ENCODE results near the gene FGF2. TPM values are rescaled to one million over a fixed set of nuclear protein-coding genes. Genes with fewer than 3 reads are reported as not detected.

The FGF2 gene
- total RNA-seq, 1 experiment from 2014 or later, result 3.8 TPM

DNA sequence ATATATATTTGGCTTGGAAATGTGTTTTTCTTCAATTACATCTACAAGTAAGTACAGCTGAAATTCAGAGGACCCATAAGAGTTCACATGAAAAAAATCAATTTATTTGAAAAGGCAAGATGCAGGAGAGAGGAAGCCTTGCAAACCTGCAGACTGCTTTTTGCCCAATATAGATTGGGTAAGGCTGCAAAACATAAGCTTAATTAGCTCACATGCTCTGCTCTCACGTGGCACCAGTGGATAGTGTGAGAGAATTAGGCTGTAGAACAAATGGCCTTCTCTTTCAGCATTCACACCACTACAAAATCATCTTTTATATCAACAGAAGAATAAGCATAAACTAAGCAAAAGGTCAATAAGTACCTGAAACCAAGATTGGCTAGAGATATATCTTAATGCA is 69.6 kb downstream of the FGF2 start:
- H3K36me3 ChIP-seq (ENCODE audit: control insufficient read depth in 1 of 2, insufficient read depth in 2 of 2, low read length in 2 of 2), result 0 out of 4 replicates have a peak, but pooled peaks cover 0 to 2% of the 10 kb centered on the region in 2 experiments
- RAD21 ChIA-PET (ENCODE audit: low non-redundant PET in 1 of 2, low total read pairs in 2 of 2, uncharacterized antibody in 2 of 2, unreplicated experiment in 2 of 2), result no interaction called here
- no peak overlapping the region for H3K9ac ChIP-seq (ENCODE audit: low read length)
- H3K4me2 ChIP-seq (ENCODE audit: low read length), result no peak overlapping the region
- DNase-seq (ENCODE audit: low read depth, low spot score) (no peak), ATAC-seq (no peak)
- no peak overlapping the region for H3K27ac ChIP-seq (ENCODE audit: low read depth, low read length)
- H3K27me3 ChIP-seq (ENCODE audit: insufficient read depth, low read length), result no peaks in the 10 kb centered on the region
- intact Hi-C loops (cut with micrococcal nuclease), result no loop called here
- H3K79me2 ChIP-seq (ENCODE audit: insufficient read depth, low read length), result no peaks in the 10 kb centered on the region
- H3K4me3 ChIP-seq (replicated peaks in 1 of 2; ENCODE audit: low read depth in 1 of 2, low read length in 2 of 2), result no peak overlapping the region
- CTCF ChIA-PET, result no interaction called here
- TF ChIP-seq POLR2AphosphoS5 (IDR thresholded peaks at IDR 0.05; ENCODE audit: low read depth, low read length) (no peak), CTCF (IDR thresholded peaks at IDR 0.05 in 2 of 3, conservative IDR thresholded peaks at IDR 0.05 in 1 of 3; ENCODE audit: borderline replicate concordance in 1 of 3, insufficient read depth in 1 of 3, low read depth in 2 of 3, low read length in 2 of 3) (no peak), EZH2 (IDR thresholded peaks at IDR 0.05) (no peak), CEBPB (IDR thresholded peaks at IDR 0.05; ENCODE audit: low read depth) (no peak), YY1 (IDR thresholded peaks at IDR 0.05; ENCODE audit: extremely low read depth, insufficient replicate concordance, low read depth, low read length) (no peak), TCF7L2 (IDR thresholded peaks at IDR 0.05; ENCODE audit: borderline replicate concordance, extremely low read depth, insufficient read depth, insufficient read length) (no peak), FOSL1 (IDR thresholded peaks at IDR 0.05; ENCODE audit: low read depth) (no peak), JUND (IDR thresholded peaks at IDR 0.05) (no peak), ZNF274 (IDR thresholded peaks at IDR 0.05; ENCODE audit: low read depth, low read length) (no peak), POLR2A (IDR thresholded peaks at IDR 0.05; ENCODE audit: borderline replicate concordance, extremely low read depth, insufficient read depth, insufficient read length) (no peak), RAD21 (IDR thresholded peaks at IDR 0.05; ENCODE audit: low read depth) (no peak), SRF (IDR thresholded peaks at IDR 0.05; ENCODE audit: low read depth) (no peak)
- TF ChIP-seq, protein P1, sequence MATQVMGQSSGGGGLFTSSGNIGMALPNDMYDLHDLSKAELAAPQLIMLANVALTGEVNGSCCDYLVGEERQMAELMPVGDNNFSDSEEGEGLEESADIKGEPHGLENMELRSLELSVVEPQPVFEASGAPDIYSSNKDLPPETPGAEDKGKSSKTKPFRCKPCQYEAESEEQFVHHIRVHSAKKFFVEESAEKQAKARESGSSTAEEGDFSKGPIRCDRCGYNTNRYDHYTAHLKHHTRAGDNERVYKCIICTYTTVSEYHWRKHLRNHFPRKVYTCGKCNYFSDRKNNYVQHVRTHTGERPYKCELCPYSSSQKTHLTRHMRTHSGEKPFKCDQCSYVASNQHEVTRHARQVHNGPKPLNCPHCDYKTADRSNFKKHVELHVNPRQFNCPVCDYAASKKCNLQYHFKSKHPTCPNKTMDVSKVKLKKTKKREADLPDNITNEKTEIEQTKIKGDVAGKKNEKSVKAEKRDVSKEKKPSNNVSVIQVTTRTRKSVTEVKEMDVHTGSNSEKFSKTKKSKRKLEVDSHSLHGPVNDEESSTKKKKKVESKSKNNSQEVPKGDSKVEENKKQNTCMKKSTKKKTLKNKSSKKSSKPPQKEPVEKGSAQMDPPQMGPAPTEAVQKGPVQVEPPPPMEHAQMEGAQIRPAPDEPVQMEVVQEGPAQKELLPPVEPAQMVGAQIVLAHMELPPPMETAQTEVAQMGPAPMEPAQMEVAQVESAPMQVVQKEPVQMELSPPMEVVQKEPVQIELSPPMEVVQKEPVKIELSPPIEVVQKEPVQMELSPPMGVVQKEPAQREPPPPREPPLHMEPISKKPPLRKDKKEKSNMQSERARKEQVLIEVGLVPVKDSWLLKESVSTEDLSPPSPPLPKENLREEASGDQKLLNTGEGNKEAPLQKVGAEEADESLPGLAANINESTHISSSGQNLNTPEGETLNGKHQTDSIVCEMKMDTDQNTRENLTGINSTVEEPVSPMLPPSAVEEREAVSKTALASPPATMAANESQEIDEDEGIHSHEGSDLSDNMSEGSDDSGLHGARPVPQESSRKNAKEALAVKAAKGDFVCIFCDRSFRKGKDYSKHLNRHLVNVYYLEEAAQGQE (IDR thresholded peaks at IDR 0.05; ENCODE audit: low read depth), result no peak
- TF ChIP-seq, protein P2, sequence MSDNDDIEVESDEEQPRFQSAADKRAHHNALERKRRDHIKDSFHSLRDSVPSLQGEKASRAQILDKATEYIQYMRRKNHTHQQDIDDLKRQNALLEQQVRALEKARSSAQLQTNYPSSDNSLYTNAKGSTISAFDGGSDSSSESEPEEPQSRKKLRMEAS (IDR thresholded peaks at IDR 0.05), result no peak
- POLR2A ChIA-PET, result no interaction called here
- no peaks in the 10 kb centered on the region for H3K9me3 ChIP-seq (ENCODE audit: control insufficient read depth in 1 of 2, insufficient read depth in 1 of 2, low read depth in 1 of 2, low read length in 2 of 2)
- no peaks in the 10 kb centered on the region for H4K20me1 ChIP-seq (ENCODE audit: insufficient read depth)
- peaks cover 10 to 23% of the 10 kb centered on the region in 2 experiments for H3K4me1 ChIP-seq (ENCODE audit: control insufficient read depth in 1 of 2, insufficient read depth in 2 of 2, low read length in 2 of 2)
- H2AFZ ChIP-seq (ENCODE audit: low read depth, low read length, poor library complexity, severe bottlenecking), result no peak overlapping the region
- no TSS peak for BruUV-seq (replicated peaks)
- H3K9me2 ChIP-seq (ENCODE audit: insufficient read depth), result no peaks in the 10 kb centered on the region

All from HCT116 (cell line).